ENCODE measurements around the gene NKX1-1.

The NKX1-1 gene

GRCh38 chr4:1366371-1367229 is 39.6 kb downstream of the NKX1-1 start:
- TF ChIP-seq CTCF (IDR thresholded peaks at IDR 0.05; ENCODE audit: insufficient read depth, missing control alignments) = no peak
- FAIRE-seq (no peak), DNase-seq (ENCODE audit: insufficient read length, low spot score) (no peak)

GRCh38 chr4:1365271-1366178 is 40.7 kb downstream of the NKX1-1 start:
- FAIRE-seq = no peak
- DNase-seq (ENCODE audit: insufficient read length, low spot score) = no peak
- no peak for TF ChIP-seq CTCF (IDR thresholded peaks at IDR 0.05; ENCODE audit: insufficient read depth, missing control alignments)

GRCh38 chr4:1364748-1365147 is 41.5 kb downstream of the NKX1-1 start:
- no peak for TF ChIP-seq CTCF (IDR thresholded peaks at IDR 0.05; ENCODE audit: insufficient read depth, missing control alignments)
- FAIRE-seq = no peak

GRCh38 chr4:1364217-1364616 is 42.0 kb downstream of the NKX1-1 start:
- no peak for TF ChIP-seq CTCF (IDR thresholded peaks at IDR 0.05; ENCODE audit: insufficient read depth, missing control alignments)
- no peak for DNase-seq (ENCODE audit: insufficient read length, low spot score)
- no peak for FAIRE-seq

More at GRCh38 chr4:1364748-1365147, 41.5 kb downstream of the NKX1-1 start:
- DNase-seq (ENCODE audit: insufficient read length, low spot score) = no peak

GRCh38 chr4:1363513-1363912 is 42.7 kb downstream of the NKX1-1 start:
- no peak for DNase-seq (ENCODE audit: insufficient read length, low spot score)
- FAIRE-seq = no peak
- TF ChIP-seq CTCF (IDR thresholded peaks at IDR 0.05; ENCODE audit: insufficient read depth, missing control alignments) = no peak

GRCh38 chr4:1362521-1362920 is 43.7 kb downstream of the NKX1-1 start:
- FAIRE-seq (no peak), DNase-seq (ENCODE audit: insufficient read length, low spot score) (no peak)
- TF ChIP-seq CTCF (IDR thresholded peaks at IDR 0.05; ENCODE audit: insufficient read depth, missing control alignments) = no peak
